Thyroid gland (tissue), 4 donors: ENCODE results near the gene NBAS. TPM values are rescaled to one million over a fixed set of nuclear protein-coding genes. Genes with fewer than 3 reads are reported as not detected.

Source experiments
- DNase-seq, 2 donors: peaks; one replicate each; pipeline ENCODE4 v3.0.0-alpha.2; 2019
- H3K27ac ChIP-seq, 3 donors: fragments of 200-600 bp; sonication (generic); 1 replicate in 2 of 3; 2 replicates in 1 of 3; pipeline ENCODE4 v1.5.1; 2016 to 2019; ENCODE audit warnings: mild to moderate bottlenecking in 1 of 3, moderate library complexity in 1 of 3
- H3K27me3 ChIP-seq: fragments of 200-600 bp; sonication (generic); one replicate; pipeline ENCODE4 v1.5.1; 2019
- H3K36me3 ChIP-seq, 2 donors: fragments of 200-600 bp; sonication (generic); one replicate each; pipeline ENCODE4 v1.5.1; 2016 to 2019
- H3K4me1 ChIP-seq, 2 donors: fragments of 200-600 bp; sonication (generic); one replicate each; pipeline ENCODE4 v1.5.1; 2017 to 2019
- H3K4me3 ChIP-seq, 3 donors: fragments of 200-600 bp; sonication (generic); replicated peaks in 1 of 3; 1 replicate in 2 of 3; 2 replicates in 1 of 3; pipeline ENCODE4 v1.5.1; 2016; ENCODE audit warnings: mild to moderate bottlenecking in 1 of 3
- H3K9me3 ChIP-seq: fragments of 200-600 bp; sonication (generic); one replicate; pipeline ENCODE4 v1.5.1; 2017
- CTCF ChIP-seq, 6 experiments: fragments of 200-600 bp in 3 of 6; fragments of 450-650 bp in 3 of 6; sonication (generic) in 3 of 6; IDR thresholded peaks; one replicate each; pipeline ENCODE4 v1.5.1; 2016 to 2019; ENCODE audit warnings: antibody characterized with exemption in 6 of 6, mild to moderate bottlenecking in 2 of 6, inconsistent platforms in 1 of 6, moderate library complexity in 1 of 6
- POLR2A ChIP-seq, 2 donors: fragments of 450-650 bp; IDR thresholded peaks; one replicate each; pipeline ENCODE4 v1.6.1; 2017; ENCODE audit warnings: antibody characterized with exemption in 2 of 2, mild to moderate bottlenecking in 2 of 2, moderate library complexity in 1 of 2
- whole genome bisulfite sequencing, 2 donors: methylation state at CpG; one replicate each; pipeline ENCODE4 v1.1.5; 2017; 5-methylcytosine and 5-hydroxymethylcytosine counted together
- intact Hi-C: fragments of 100-400 bp; cut with DNase I; formaldehyde crosslinking; loops from one replicate; pipeline ENCODE4 v1.15.1; 2023
- total RNA-seq, 4 donors: library from RNA; depleted of rRNA; stranded (reverse); fragments of >200 nt; gene quantifications; one replicate each; pipeline ENCODE4 v1.2.3, GENCODE V29; 2016

Gene NBAS
- total RNA-seq, 4 donors from 2014 or later: 50.4 to 71.5 (median 54.7) TPM

GRCh38 chr2:15565994-15566671 lies 5.0 kb upstream of the NBAS start:
- 0 to 37% methylated on average over 2 of the region's 2 CpGs for WGBS, 2 donors
- H3K4me1 ChIP-seq: peaks cover 0 to 3% of the 10 kb centered on the region in 2 donors
- no peak overlapping the region for H3K4me3 ChIP-seq
- no peak for TF ChIP-seq CTCF (IDR thresholded peaks at IDR 0.05)
- TF ChIP-seq POLR2A (IDR thresholded peaks at IDR 0.05): no peak
- no peak for DNase-seq
- no peaks in the 10 kb centered on the region for H3K27me3 ChIP-seq
- intact Hi-C loops: no loop called here
- no peaks in the 10 kb centered on the region for H3K36me3 ChIP-seq
- H3K9me3 ChIP-seq: no peaks in the 10 kb centered on the region
- H3K27ac ChIP-seq: no peak overlapping the region

- Histone ChIP-seq H3K4me1 (peaks cover under 1 to 3% of the 10 kb centered on the region in 2 donors), H3K27ac (no peak overlapping the region), H3K9me3 (no peaks in the 10 kb centered on the region), H3K4me3 (no peak overlapping the region), H3K36me3 (no peaks in the 10 kb centered on the region), H3K27me3 (no peaks in the 10 kb centered on the region)
- no peak for DNase-seq
- intact Hi-C loops: no loop called here
- WGBS, 2 donors: 78 to 84% methylated on average over 3 of the region's 3 CpGs
- TF ChIP-seq CTCF (IDR thresholded peaks at IDR 0.05): no peak
- no peak for TF ChIP-seq POLR2A (IDR thresholded peaks at IDR 0.05)
Measured at GRCh38 chr2:15565392-15565791, 4.3 kb upstream of the NBAS start.

GRCh38 chr2:15563227-15564100 lies 2.3 kb upstream of the NBAS start:
- Histone ChIP-seq H3K9me3 (no peaks in the 10 kb centered on the region), H3K4me3 (no peak overlapping the region), H3K4me1 (peaks cover 11 to 12% of the 10 kb centered on the region in 2 donors), H3K27ac (no peak overlapping the region), H3K36me3 (no peaks in the 10 kb centered on the region), H3K27me3 (no peaks in the 10 kb centered on the region)
- no peak for TF ChIP-seq POLR2A (IDR thresholded peaks at IDR 0.05)
- TF ChIP-seq CTCF (IDR thresholded peaks at IDR 0.05): no peak
- intact Hi-C loops: no loop called here
- 91% methylated on average over 9 of the region's 9 CpGs for WGBS, 2 donors
- no peak for DNase-seq

- Histone ChIP-seq H3K27ac (no peak overlapping the region), H3K27me3 (no peaks in the 10 kb centered on the region), H3K9me3 (no peaks in the 10 kb centered on the region), H3K4me1 (peaks cover 11 to 12% of the 10 kb centered on the region in 2 donors), H3K4me3 (no peak overlapping the region), H3K36me3 (no peaks in the 10 kb centered on the region)
- intact Hi-C loops: no loop called here
- WGBS, 2 donors: 84% methylated on average over 6 of the region's 6 CpGs
- DNase-seq: no peak
- TF ChIP-seq POLR2A (IDR thresholded peaks at IDR 0.05) (no peak), CTCF (IDR thresholded peaks at IDR 0.05) (no peak)
Measured at GRCh38 chr2:15562354-15563031, 1.4 kb upstream of the NBAS start.
